Neural cell (in vitro differentiated cells): Measurements from ENCODE around the gene RSPH9. TPM values are rescaled to one million over a fixed set of nuclear protein-coding genes. Genes with fewer than 3 reads are reported as not detected.

Source experiments
- H2AFZ ChIP-seq: fragments of 200-600, 300-800 bp; sonication (generic), shearing (Covaris generic); 2 replicates; pipeline ENCODE4 v1.6.0; 2014; ENCODE audit warnings: low read depth, mild to moderate bottlenecking, antibody characterized with exemption, low read length, moderate library complexity
- H3F3A ChIP-seq: fragments of 200-600 bp; shearing (Covaris generic); 2 replicates; pipeline ENCODE4 v1.6.1; 2016; ENCODE audit warnings: mild to moderate bottlenecking, moderate library complexity, mixed read lengths, antibody characterized with exemption, low read length; ENCODE audit not compliant: insufficient read depth, poor library complexity, severe bottlenecking
- H3K27ac ChIP-seq: fragments of 200-600, 300-800 bp; sonication (generic), shearing (Covaris generic); 2 replicates; pipeline ENCODE4 v1.5.1; 2014; ENCODE audit warnings: mild to moderate bottlenecking, low read length, moderate library complexity
- H3K27me3 ChIP-seq: fragments of 300-800, 200-600 bp; sonication (generic), shearing (Covaris generic); 2 replicates; pipeline ENCODE4 v1.6.0; 2014; ENCODE audit warnings: mild to moderate bottlenecking, low read depth, low read length, moderate library complexity; ENCODE audit not compliant: insufficient read depth
- H3K36me3 ChIP-seq: fragments of 300-800, 200-600 bp; sonication (generic), shearing (Covaris generic); 2 replicates; pipeline ENCODE4 v1.5.1; 2014; ENCODE audit warnings: mild to moderate bottlenecking, antibody characterized with exemption, low read length, moderate library complexity; ENCODE audit not compliant: insufficient read depth
- H3K4me2 ChIP-seq: fragments of 300-800, 200-600 bp; sonication (generic), shearing (Covaris generic); 2 replicates; pipeline ENCODE4 v1.6.0; 2014; ENCODE audit warnings: mild to moderate bottlenecking, low read length
- H3K4me3 ChIP-seq: fragments of 300-800, 200-600 bp; sonication (generic), shearing (Covaris generic); 2 replicates; pipeline ENCODE4 v1.5.1; 2014; ENCODE audit warnings: mild to moderate bottlenecking, low read length, moderate library complexity
- H3K79me2 ChIP-seq: fragments of 200-600 bp; shearing (Covaris generic); replicated peaks from 2 replicates; pipeline ENCODE4 v1.6.0; 2014; ENCODE audit warnings: mild to moderate bottlenecking, low read length, moderate library complexity; ENCODE audit not compliant: insufficient read depth
- H3K9ac ChIP-seq: fragments of 300-800, 200-600 bp; sonication (generic), shearing (Covaris generic); 2 replicates; pipeline ENCODE4 v1.6.1; 2016; ENCODE audit warnings: mild to moderate bottlenecking, low read length, mixed read lengths
- H3K9me2 ChIP-seq: fragments of 200-600 bp; shearing (Covaris generic); 2 replicates; pipeline ENCODE4 v1.6.1; 2016; ENCODE audit warnings: mild to moderate bottlenecking, low read length, mixed read lengths; ENCODE audit not compliant: insufficient read depth
- H3K9me3 ChIP-seq: fragments of 200-600, 300-800 bp; sonication (generic), shearing (Covaris generic); 2 replicates; pipeline ENCODE4 v1.6.1; 2016; ENCODE audit warnings: mild to moderate bottlenecking, mixed run types, low read length, moderate library complexity, mixed read lengths
- H4K20me1 ChIP-seq: fragments of 200-600 bp; shearing (Covaris generic); 2 replicates; pipeline ENCODE4 v1.6.1; 2016; ENCODE audit warnings: mild to moderate bottlenecking, mixed run types; ENCODE audit not compliant: insufficient read depth
- EZH2 ChIP-seq: fragments of 200-600, 300-800 bp; shearing (Covaris generic), sonication (generic); IDR thresholded peaks from 2 replicates; pipeline ENCODE4 v1.6.1; 2014; ENCODE audit warnings: antibody characterized with exemption, low read length, borderline replicate concordance, mild to moderate bottlenecking; ENCODE audit not compliant: insufficient read depth, poor library complexity, severe bottlenecking
- polyA plus RNA-seq: library from polyadenylated mRNA; depleted of rRNA; stranded (reverse); fragments of >200 nt; gene quantifications from 2 replicates; pipeline ENCODE4 v1.2.3, GENCODE V29; 2014
- TF ChIP-seq, protein P1 (sequence below): IDR thresholded peaks from 2 replicates; pipeline ENCODE4 v1.6.1; 2012; ENCODE audit warnings: borderline replicate concordance
- TF ChIP-seq, protein P2 (sequence below): fragments of 450-650 bp; IDR thresholded peaks from 2 replicates; pipeline ENCODE4 v1.5.1; 2014; ENCODE audit warnings: antibody characterized with exemption, mild to moderate bottlenecking, moderate library complexity; ENCODE audit not compliant: poor library complexity, severe bottlenecking

Gene RSPH9
- polyA plus RNA-seq, 1 donor from 2014 or later: 0.88 TPM

DNA sequence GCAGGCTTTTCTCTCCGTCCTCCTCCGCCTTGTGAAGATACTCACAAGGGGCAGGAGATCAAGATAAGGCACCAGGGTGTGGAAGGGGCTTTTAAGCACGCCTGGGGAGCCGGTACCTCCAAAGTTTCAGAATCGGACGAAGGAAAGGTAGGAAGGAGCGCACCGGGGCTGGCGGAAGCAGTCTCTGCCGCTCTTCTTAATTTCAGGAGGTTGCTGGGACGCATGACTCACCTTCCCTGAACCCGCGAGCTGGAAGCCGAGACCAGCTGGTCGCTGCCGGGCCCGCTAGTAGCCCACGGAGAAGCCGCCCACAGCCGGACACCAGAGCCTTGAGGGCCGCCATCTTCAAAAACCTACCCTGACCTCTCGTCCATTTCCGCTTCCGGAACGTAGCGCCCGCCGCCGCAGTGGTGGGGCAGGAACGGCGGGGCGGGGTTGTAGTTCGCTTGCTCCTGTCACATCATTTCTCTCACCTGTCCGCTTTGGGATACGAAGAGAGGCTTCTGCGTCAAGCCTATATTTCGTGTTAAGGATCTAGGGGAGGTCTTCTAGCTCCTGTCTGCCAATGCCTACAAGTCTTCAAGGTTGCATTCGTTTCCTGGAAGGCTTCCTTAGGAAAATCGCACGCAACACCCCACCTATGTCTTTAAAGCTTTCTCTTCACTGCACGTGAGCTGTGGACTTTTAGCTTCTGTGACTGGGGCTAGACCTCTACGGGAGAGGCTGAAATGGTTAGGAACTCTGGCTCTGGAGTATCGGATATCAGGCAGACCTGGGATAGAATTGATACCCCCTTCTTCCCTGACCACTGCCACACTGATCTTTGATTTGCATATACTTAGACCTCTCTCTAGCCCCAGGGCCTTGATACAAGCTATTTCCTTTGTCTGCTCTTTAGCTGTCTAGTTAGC is 42.9 kb downstream of the RSPH9 start, which contains the start of gene MRPS18A (continued):
- TF ChIP-seq, protein P1, sequence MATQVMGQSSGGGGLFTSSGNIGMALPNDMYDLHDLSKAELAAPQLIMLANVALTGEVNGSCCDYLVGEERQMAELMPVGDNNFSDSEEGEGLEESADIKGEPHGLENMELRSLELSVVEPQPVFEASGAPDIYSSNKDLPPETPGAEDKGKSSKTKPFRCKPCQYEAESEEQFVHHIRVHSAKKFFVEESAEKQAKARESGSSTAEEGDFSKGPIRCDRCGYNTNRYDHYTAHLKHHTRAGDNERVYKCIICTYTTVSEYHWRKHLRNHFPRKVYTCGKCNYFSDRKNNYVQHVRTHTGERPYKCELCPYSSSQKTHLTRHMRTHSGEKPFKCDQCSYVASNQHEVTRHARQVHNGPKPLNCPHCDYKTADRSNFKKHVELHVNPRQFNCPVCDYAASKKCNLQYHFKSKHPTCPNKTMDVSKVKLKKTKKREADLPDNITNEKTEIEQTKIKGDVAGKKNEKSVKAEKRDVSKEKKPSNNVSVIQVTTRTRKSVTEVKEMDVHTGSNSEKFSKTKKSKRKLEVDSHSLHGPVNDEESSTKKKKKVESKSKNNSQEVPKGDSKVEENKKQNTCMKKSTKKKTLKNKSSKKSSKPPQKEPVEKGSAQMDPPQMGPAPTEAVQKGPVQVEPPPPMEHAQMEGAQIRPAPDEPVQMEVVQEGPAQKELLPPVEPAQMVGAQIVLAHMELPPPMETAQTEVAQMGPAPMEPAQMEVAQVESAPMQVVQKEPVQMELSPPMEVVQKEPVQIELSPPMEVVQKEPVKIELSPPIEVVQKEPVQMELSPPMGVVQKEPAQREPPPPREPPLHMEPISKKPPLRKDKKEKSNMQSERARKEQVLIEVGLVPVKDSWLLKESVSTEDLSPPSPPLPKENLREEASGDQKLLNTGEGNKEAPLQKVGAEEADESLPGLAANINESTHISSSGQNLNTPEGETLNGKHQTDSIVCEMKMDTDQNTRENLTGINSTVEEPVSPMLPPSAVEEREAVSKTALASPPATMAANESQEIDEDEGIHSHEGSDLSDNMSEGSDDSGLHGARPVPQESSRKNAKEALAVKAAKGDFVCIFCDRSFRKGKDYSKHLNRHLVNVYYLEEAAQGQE: peak; percentile 26
- TF ChIP-seq EZH2: no peak

DNA sequence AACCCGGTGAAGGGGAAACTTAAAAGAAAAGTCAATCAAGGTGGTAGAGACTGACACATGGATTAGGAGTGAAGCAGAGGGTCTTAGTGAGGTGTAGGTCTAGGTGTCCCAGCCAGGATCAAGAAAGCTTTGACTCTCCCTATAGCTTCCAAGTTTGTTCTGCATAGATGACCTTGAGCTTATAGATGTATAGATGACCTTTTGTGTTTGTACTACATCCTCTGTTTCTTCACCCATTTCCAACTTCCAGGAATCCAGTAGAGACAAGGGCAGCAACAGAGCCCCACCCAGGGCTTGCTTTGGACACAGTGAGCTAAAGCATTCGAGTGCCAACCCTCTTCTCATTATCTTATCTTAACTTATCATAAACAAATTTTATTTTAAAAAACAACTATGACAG is 44.6 kb downstream of the RSPH9 start:
- H3K27ac ChIP-seq: no peak overlapping the region
- H4K20me1 ChIP-seq: no peaks in the 10 kb centered on the region
- no peak overlapping the region for H2AFZ ChIP-seq
- H3K79me2 ChIP-seq: peaks cover 18% of the 10 kb centered on the region
- no peaks in the 10 kb centered on the region for H3F3A ChIP-seq
- H3K27me3 ChIP-seq: no peaks in the 10 kb centered on the region
- TF ChIP-seq, protein P2, sequence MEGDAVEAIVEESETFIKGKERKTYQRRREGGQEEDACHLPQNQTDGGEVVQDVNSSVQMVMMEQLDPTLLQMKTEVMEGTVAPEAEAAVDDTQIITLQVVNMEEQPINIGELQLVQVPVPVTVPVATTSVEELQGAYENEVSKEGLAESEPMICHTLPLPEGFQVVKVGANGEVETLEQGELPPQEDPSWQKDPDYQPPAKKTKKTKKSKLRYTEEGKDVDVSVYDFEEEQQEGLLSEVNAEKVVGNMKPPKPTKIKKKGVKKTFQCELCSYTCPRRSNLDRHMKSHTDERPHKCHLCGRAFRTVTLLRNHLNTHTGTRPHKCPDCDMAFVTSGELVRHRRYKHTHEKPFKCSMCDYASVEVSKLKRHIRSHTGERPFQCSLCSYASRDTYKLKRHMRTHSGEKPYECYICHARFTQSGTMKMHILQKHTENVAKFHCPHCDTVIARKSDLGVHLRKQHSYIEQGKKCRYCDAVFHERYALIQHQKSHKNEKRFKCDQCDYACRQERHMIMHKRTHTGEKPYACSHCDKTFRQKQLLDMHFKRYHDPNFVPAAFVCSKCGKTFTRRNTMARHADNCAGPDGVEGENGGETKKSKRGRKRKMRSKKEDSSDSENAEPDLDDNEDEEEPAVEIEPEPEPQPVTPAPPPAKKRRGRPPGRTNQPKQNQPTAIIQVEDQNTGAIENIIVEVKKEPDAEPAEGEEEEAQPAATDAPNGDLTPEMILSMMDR: no peak
- TF ChIP-seq, protein P1: no peak
- no peak overlapping the region for H3K4me2 ChIP-seq
- no peak overlapping the region for H3K9ac ChIP-seq
- H3K36me3 ChIP-seq: no peaks in the 10 kb centered on the region
- H3K9me2 ChIP-seq: no peaks in the 10 kb centered on the region
- H3K4me3 ChIP-seq: no peak overlapping the region
- no peaks in the 10 kb centered on the region for H3K9me3 ChIP-seq
